H1 (cell line): Measurements from ENCODE around the gene NCF2. TPM values are rescaled to one million over a fixed set of nuclear protein-coding genes. Genes with fewer than 3 reads are reported as not detected.

Experiments
- CTCF ChIA-PET: fragments of 300-600 bp; sonication (Branson Sonifier 250); formaldehyde crosslinking; loops from one replicate; lab custom pipeline; 2021; ENCODE audit not compliant: partially characterized antibody; lab: Charles Lee
- POLR2A ChIA-PET: fragments of 300-600 bp; sonication (Branson Sonifier 250); formaldehyde crosslinking; loops from one replicate; lab custom pipeline; 2021; ENCODE audit warnings: inconsistent platforms; ENCODE audit not compliant: partially characterized antibody; lab: Charles Lee
- DNase-seq, 2 experiments: peaks; one replicate each; pipeline versions ENCODE4 v3.0.0 to v3.0.0-alpha.2; 2010 to 2022; ENCODE audit warnings: low spot score in 2 of 2, low read depth in 1 of 2, mixed read lengths in 1 of 2
- FAIRE-seq: peaks from 2 replicates; lab custom pipeline; 2011; peaks lifted over from hg19 to GRCh38; lab: Jason Lieb, UNC
- H2AFZ ChIP-seq: 2 replicates; pipeline ENCODE4 v1.8.1; 2012; ENCODE audit warnings: low read length, inconsistent platforms
- H2AK5ac ChIP-seq: 2 replicates; pipeline ENCODE4 v1.6.1; 2013; ENCODE audit warnings: low read depth, low read length
- H2BK120ac ChIP-seq: replicated peaks from 2 replicates; pipeline ENCODE3; 2013; ENCODE audit warnings: low read depth, low read length, inconsistent platforms
- H2BK12ac ChIP-seq: 2 replicates; pipeline ENCODE4 v1.6.1; 2013; ENCODE audit warnings: low read depth, low read length
- H2BK15ac ChIP-seq: 2 replicates; pipeline ENCODE4 v1.6.1; 2013; ENCODE audit warnings: low read length
- H2BK20ac ChIP-seq: 2 replicates; pipeline ENCODE4 v1.6.1; 2013; ENCODE audit warnings: low read length
- H2BK5ac ChIP-seq: 2 replicates; pipeline ENCODE4 v1.6.1; 2013; ENCODE audit warnings: low read depth, low read length
- H3K14ac ChIP-seq: 2 replicates; pipeline ENCODE4 v1.6.1; 2013; ENCODE audit warnings: inconsistent platforms; ENCODE audit not compliant: insufficient read length
- H3K18ac ChIP-seq: 2 replicates; pipeline ENCODE4 v1.6.1; 2013; ENCODE audit warnings: low read length; ENCODE audit errors: extremely low read depth
- H3K23ac ChIP-seq: 2 replicates; pipeline ENCODE4 v1.6.1; 2013; ENCODE audit warnings: inconsistent platforms; ENCODE audit not compliant: insufficient read length
- H3K23me2 ChIP-seq: 2 replicates; pipeline ENCODE4 v1.6.1; 2013; ENCODE audit warnings: low read depth, low read length
- H3K27ac ChIP-seq: 2 replicates; pipeline ENCODE4 v1.6.1; 2011; ENCODE audit warnings: low read depth, low read length, inconsistent platforms
- H3K27me3 ChIP-seq, 4 experiments: replicated peaks in 1 of 4; 1 replicate in 1 of 4; 2 replicates in 3 of 4; pipeline versions ENCODE4 v1.6.1 to v1.8.1; 2011 to 2013; ENCODE audit warnings: low read length in 3 of 4, mild to moderate bottlenecking in 3 of 4, inconsistent platforms in 2 of 4, mixed read lengths in 2 of 4, moderate library complexity in 1 of 4; ENCODE audit not compliant: control insufficient read depth in 3 of 4, insufficient read depth in 3 of 4; ENCODE audit errors: extremely low read depth in 1 of 4
- H3K36me3 ChIP-seq, 4 experiments: 2 replicates each; pipeline versions ENCODE4 v1.6.1 to v1.8.1; 2011 to 2013; ENCODE audit warnings: mild to moderate bottlenecking in 4 of 4, low read length in 3 of 4, moderate library complexity in 2 of 4, control low read depth in 1 of 4, inconsistent platforms in 1 of 4; ENCODE audit not compliant: insufficient read depth in 4 of 4, control insufficient read depth in 2 of 4
- H3K4ac ChIP-seq: replicated peaks from 2 replicates; pipeline ENCODE3; 2013; ENCODE audit warnings: low read length, low read depth, mixed read lengths, inconsistent platforms; ENCODE audit not compliant: insufficient read length
- H3K4me1 ChIP-seq, 4 experiments: replicated peaks in 1 of 4; 1 replicate in 1 of 4; 2 replicates in 3 of 4; pipeline versions ENCODE4 v1.6.1 to v1.8.1; 2011 to 2013; ENCODE audit warnings: low read length in 3 of 4, inconsistent platforms in 2 of 4, mixed read lengths in 1 of 4; ENCODE audit not compliant: insufficient read depth in 4 of 4, control insufficient read depth in 3 of 4
- H3K4me2 ChIP-seq, 2 experiments: 2 replicates each; pipeline versions ENCODE4 v1.6.1 to v1.8.1; 2011 to 2013; ENCODE audit warnings: low read depth in 2 of 2, low read length in 2 of 2, control low read depth in 1 of 2, inconsistent platforms in 1 of 2, mild to moderate bottlenecking in 1 of 2; ENCODE audit not compliant: insufficient read depth in 1 of 2
- H3K4me3 ChIP-seq, 4 experiments: fragments of 200-600, 300-600 bp in 1 of 4; sonication (generic), shearing (Covaris generic), sonication (Bioruptor Twin) in 1 of 4; 2 replicates each; pipeline versions ENCODE4 v1.5.1 to v1.8.1; 2011 to 2016; ENCODE audit warnings: low read length in 4 of 4, low read depth in 3 of 4, control low read depth in 2 of 4, inconsistent platforms in 2 of 4, mild to moderate bottlenecking in 2 of 4, mixed read lengths in 1 of 4, moderate library complexity in 1 of 4; ENCODE audit not compliant: insufficient read depth in 2 of 4; ENCODE audit errors: extremely low read depth in 1 of 4
- H3K56ac ChIP-seq: replicated peaks from 2 replicates; pipeline ENCODE3; 2013; ENCODE audit warnings: low read depth, mild to moderate bottlenecking, mixed read lengths, low read length, inconsistent platforms; ENCODE audit not compliant: insufficient read length
- H3K79me1 ChIP-seq: 2 replicates; pipeline ENCODE4 v1.6.1; 2013; ENCODE audit warnings: low read depth, low read length, control low read depth
- H3K79me2 ChIP-seq, 2 experiments: 2 replicates each; pipeline versions ENCODE4 v1.6.1 to v1.8.1; 2012 to 2013; ENCODE audit warnings: low read length in 2 of 2, mild to moderate bottlenecking in 2 of 2, inconsistent platforms in 1 of 2; ENCODE audit not compliant: insufficient read depth in 2 of 2, control insufficient read depth in 1 of 2
- H3K9ac ChIP-seq, 4 experiments: replicated peaks in 1 of 4; 1 replicate in 1 of 4; 2 replicates in 3 of 4; pipeline versions ENCODE4 v1.6.1 to v1.8.1; 2011 to 2013; ENCODE audit warnings: low read depth in 3 of 4, low read length in 3 of 4, control low read depth in 2 of 4, mild to moderate bottlenecking in 2 of 4, moderate library complexity in 2 of 4, inconsistent platforms in 1 of 4; ENCODE audit errors: extremely low read depth in 1 of 4
- H3K9me3 ChIP-seq, 2 experiments: 2 replicates each; pipeline versions ENCODE4 v1.6.1 to v1.8.1; 2012 to 2013; ENCODE audit warnings: mild to moderate bottlenecking in 2 of 2, moderate library complexity in 2 of 2, control low read depth in 1 of 2, inconsistent platforms in 1 of 2, low read depth in 1 of 2, low read length in 1 of 2, mixed read lengths in 1 of 2; ENCODE audit not compliant: insufficient read depth in 2 of 2
- H4K20me1 ChIP-seq, 2 experiments: replicated peaks in 1 of 2; 2 replicates each; pipeline versions ENCODE3 to v1.8.1; 2011 to 2013; ENCODE audit warnings: inconsistent platforms in 2 of 2, low read length in 2 of 2, mild to moderate bottlenecking in 1 of 2; ENCODE audit not compliant: insufficient read depth in 2 of 2, control insufficient read depth in 1 of 2
- H4K5ac ChIP-seq: 2 replicates; pipeline ENCODE4 v1.6.1; 2013; ENCODE audit warnings: low read length, low read depth, mixed read lengths, inconsistent platforms; ENCODE audit not compliant: insufficient read length
- H4K8ac ChIP-seq: 2 replicates; pipeline ENCODE4 v1.8.0; 2013; ENCODE audit warnings: mild to moderate bottlenecking, moderate library complexity, low read length, inconsistent platforms; ENCODE audit not compliant: insufficient read depth; ENCODE audit errors: extremely low read depth
- H4K91ac ChIP-seq: replicated peaks from 2 replicates; pipeline ENCODE3; 2013; ENCODE audit warnings: low read length, mixed read lengths, inconsistent platforms; ENCODE audit not compliant: insufficient read length
- CHD1 ChIP-seq: IDR thresholded peaks from 2 replicates; pipeline ENCODE4 v1.6.1; 2012; ENCODE audit warnings: low read depth, low read length, improper control_type of control experiment
- CREB1 ChIP-seq: IDR thresholded peaks from 2 replicates; pipeline ENCODE4 v1.6.1; 2012; ENCODE audit warnings: inconsistent platforms
- CTBP2 ChIP-seq: IDR thresholded peaks from 2 replicates; pipeline ENCODE4 v1.7.0; 2011; ENCODE audit warnings: borderline replicate concordance, mild to moderate bottlenecking, moderate library complexity, mixed read lengths, low read length; ENCODE audit not compliant: insufficient read depth, insufficient read length
- FOSL1 ChIP-seq: IDR thresholded peaks from 2 replicates; pipeline ENCODE4 v1.6.1; 2011; ENCODE audit warnings: mild to moderate bottlenecking, low read depth, low read length, moderate library complexity; ENCODE audit not compliant: insufficient read depth
- HDAC2 ChIP-seq, 2 experiments: fragments of 300-600 bp in 1 of 2; sonication (generic) in 1 of 2; IDR thresholded peaks; 2 replicates each; pipeline ENCODE4 v1.6.1; 2011 to 2012; ENCODE audit warnings: low read depth in 2 of 2, low read length in 2 of 2, mild to moderate bottlenecking in 2 of 2, moderate library complexity in 2 of 2, borderline replicate concordance in 1 of 2, inconsistent platforms in 1 of 2
- NANOG ChIP-seq: IDR thresholded peaks from 2 replicates; pipeline ENCODE4 v1.6.1; 2011; ENCODE audit warnings: low read length, low read depth, mild to moderate bottlenecking, inconsistent platforms; ENCODE audit not compliant: insufficient read depth, poor library complexity, severe bottlenecking
- POLR2A ChIP-seq, 2 experiments: IDR thresholded peaks; 1 replicate in 1 of 2; 2 replicates in 1 of 2; pipeline ENCODE4 v1.6.1; 2011; ENCODE audit warnings: low read depth in 2 of 2, low read length in 2 of 2, mild to moderate bottlenecking in 2 of 2; ENCODE audit errors: control extremely low read depth in 1 of 2
- RAD21 ChIP-seq, 2 experiments: IDR thresholded peaks in 1 of 2; conservative IDR thresholded peaks in 1 of 2; 2 replicates each; pipeline ENCODE4 v1.6.1; 2011; ENCODE audit warnings: low read depth in 2 of 2, low read length in 2 of 2, improper control_type of control experiment in 1 of 2, inconsistent platforms in 1 of 2, mild to moderate bottlenecking in 1 of 2, moderate library complexity in 1 of 2
- RXRA ChIP-seq: IDR thresholded peaks from 2 replicates; pipeline ENCODE4 v1.6.1; 2011; ENCODE audit warnings: low read depth, mild to moderate bottlenecking, low read length, moderate library complexity; ENCODE audit not compliant: insufficient read depth
- WGBS, 2 experiments: shearing (Covaris generic) in 1 of 2; methylation state at CpG; one replicate each; pipeline versions ENCODE4 v1.1.6 to v1.1.7; 2013 to 2015; ENCODE audit warnings: low lambda C conversion rate in 2 of 2, mixed read lengths in 2 of 2, inconsistent platforms in 1 of 2, low coverage in 1 of 2, missing lambda C conversion rate in 1 of 2; ENCODE audit not compliant: insufficient replicate concordance in 2 of 2, insufficient coverage in 1 of 2, insufficient read length in 1 of 2; ENCODE audit errors: extremely low coverage in 1 of 2, missing lambda C conversion rate in 1 of 2; 5-methylcytosine and 5-hydroxymethylcytosine counted together
- polyA plus RNA-seq, 7 experiments: library from polyadenylated mRNA; depleted of rRNA in 3 of 7; stranded (reverse) in 5 of 7; unstranded in 2 of 7; fragments of >200 nt in 5 of 7; fragments of 200-250 nt in 2 of 7; gene quantifications; 1 replicate in 5 of 7; 2 replicates in 1 of 7; 4 replicates in 1 of 7; pipeline versions ENCODE4 v1.2.1 to v1.2.3, GENCODE V29; 2011 to 2013; ENCODE audit warnings: missing spikeins in 2 of 7, mixed read lengths in 2 of 7
- total RNA-seq: library from RNA; stranded (reverse); fragmentation: NEBNext Ultra II Directional; extraction: Animal tissue kit (Norgen Biotek cat#: 25700); gene quantifications from 2 replicates; pipeline ENCODE4 v1.2.1, GENCODE V29; 2021

NCF2 gene
- total and polyA plus RNA-seq, 2 of the 8 experiments (the other 6 are each of a cell fraction or from before 2014, with no cell fraction given), result not detected

DNA sequence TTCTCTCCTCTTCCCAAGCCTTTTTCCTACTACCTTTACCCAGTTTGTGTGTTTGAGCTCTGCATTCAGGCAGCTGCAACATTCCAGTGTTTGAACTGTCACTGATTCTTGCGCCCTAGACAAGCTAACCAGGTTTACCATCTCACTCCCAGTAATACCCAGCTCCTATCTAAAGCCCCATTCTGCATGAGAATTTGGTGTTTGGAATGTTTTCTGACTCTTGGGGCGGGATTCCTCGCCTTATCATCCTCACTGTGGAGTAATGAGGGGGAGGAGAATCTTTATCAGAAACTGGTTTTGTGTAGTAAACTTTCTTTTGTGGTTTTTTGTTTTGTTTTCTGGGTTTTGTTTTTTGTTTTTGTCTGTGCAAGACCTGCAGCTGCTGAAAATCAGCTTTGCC, 36.5 kb downstream of the NCF2 start:
- no peak overlapping the region for H2BK5ac ChIP-seq
- H4K5ac ChIP-seq, result no peak overlapping the region
- no peak overlapping the region for H3K9ac ChIP-seq
- no peak overlapping the region for H3K4ac ChIP-seq
- H3K4me1 ChIP-seq, result no peaks in the 10 kb centered on the region
- H2BK20ac ChIP-seq, result no peak overlapping the region
- no peak overlapping the region for H2BK15ac ChIP-seq
- DNase-seq, result no peak
- CTCF ChIA-PET, result interaction anchor here (0.6 to 3.0 kb wide), 5 partner anchors 9 to 324 kb away, joined by 3 to 10 read pairs (median 5); no protein-coding TSS in a partner anchor
- FAIRE-seq, result no peak
- no peaks in the 10 kb centered on the region; the same call in 1 of the 2 replicates for H3K79me1 ChIP-seq
- no peaks in the 10 kb centered on the region for H3K27me3 ChIP-seq
- H3K23me2 ChIP-seq, result no peaks in the 10 kb centered on the region
- no peak overlapping the region for H3K18ac ChIP-seq
- TF ChIP-seq RAD21 (IDR thresholded peaks at IDR 0.05 in 1 of 2, conservative IDR thresholded peaks at IDR 0.05 in 1 of 2; ENCODE audit: low read depth in 2 of 2, low read length in 2 of 2), result no peak
- no peak for TF ChIP-seq POLR2A (IDR thresholded peaks at IDR 0.05; ENCODE audit: control extremely low read depth in 1 of 2, low read depth in 2 of 2, low read length in 2 of 2)
- no peak for TF ChIP-seq CHD1
- no peak for TF ChIP-seq RXRA
- no peak for TF ChIP-seq FOSL1
- TF ChIP-seq CTBP2, result no peak
- no peak for TF ChIP-seq HDAC2 (IDR thresholded peaks at IDR 0.05; ENCODE audit: borderline replicate concordance in 1 of 2, low read depth in 2 of 2, low read length in 2 of 2)
- no peak for TF ChIP-seq CREB1
- no peak for TF ChIP-seq NANOG
- H2AK5ac ChIP-seq, result no peak overlapping the region
- no peaks in the 10 kb centered on the region for H3K9me3 ChIP-seq
- H3K14ac ChIP-seq, result no peak overlapping the region
- no peak overlapping the region for H3K23ac ChIP-seq
- no peak overlapping the region for H4K8ac ChIP-seq
- no peak overlapping the region for H3K4me3 ChIP-seq
- no peak overlapping the region for H2BK12ac ChIP-seq
- H3K4me2 ChIP-seq, result no peak overlapping the region
- H3K79me2 ChIP-seq, result no peaks in the 10 kb centered on the region
- POLR2A ChIA-PET, result interaction anchor here (1.2 kb wide), 1 partner anchor 10 kb away, joined by 4 read pairs; no protein-coding TSS in a partner anchor
- no peak overlapping the region for H3K56ac ChIP-seq
- no peak overlapping the region for H4K91ac ChIP-seq
- H2AFZ ChIP-seq, result no peak overlapping the region
- H3K27ac ChIP-seq, result no peak overlapping the region
- peaks cover 11 to 59% (median 40%) of the 10 kb centered on the region in 4 experiments; a peak in 7 of 8 replicates for H3K36me3 ChIP-seq
- peaks cover 0 to 2% of the 10 kb centered on the region in 2 experiments for H4K20me1 ChIP-seq
- 78% methylated on average over 3 of the region's 3 CpGs; no CpG with 5 or more reads in 1 of the 2 experiments for WGBS, 2 experiments
- H2BK120ac ChIP-seq, result no peak overlapping the region
